Smooth muscle cell of the umbilical artery (primary cell): ENCODE data around the gene ADGRE3. TPM values are rescaled to one million over a fixed set of nuclear protein-coding genes. Genes with fewer than 3 reads are reported as not detected.

Experiments used
- total RNA-seq: library from RNA; depleted of rRNA; stranded (reverse); fragments of >200 nt; gene quantifications from 2 replicates; pipeline ENCODE4 v1.2.3, GENCODE V29; 2014

The ADGRE3 gene, protein sequence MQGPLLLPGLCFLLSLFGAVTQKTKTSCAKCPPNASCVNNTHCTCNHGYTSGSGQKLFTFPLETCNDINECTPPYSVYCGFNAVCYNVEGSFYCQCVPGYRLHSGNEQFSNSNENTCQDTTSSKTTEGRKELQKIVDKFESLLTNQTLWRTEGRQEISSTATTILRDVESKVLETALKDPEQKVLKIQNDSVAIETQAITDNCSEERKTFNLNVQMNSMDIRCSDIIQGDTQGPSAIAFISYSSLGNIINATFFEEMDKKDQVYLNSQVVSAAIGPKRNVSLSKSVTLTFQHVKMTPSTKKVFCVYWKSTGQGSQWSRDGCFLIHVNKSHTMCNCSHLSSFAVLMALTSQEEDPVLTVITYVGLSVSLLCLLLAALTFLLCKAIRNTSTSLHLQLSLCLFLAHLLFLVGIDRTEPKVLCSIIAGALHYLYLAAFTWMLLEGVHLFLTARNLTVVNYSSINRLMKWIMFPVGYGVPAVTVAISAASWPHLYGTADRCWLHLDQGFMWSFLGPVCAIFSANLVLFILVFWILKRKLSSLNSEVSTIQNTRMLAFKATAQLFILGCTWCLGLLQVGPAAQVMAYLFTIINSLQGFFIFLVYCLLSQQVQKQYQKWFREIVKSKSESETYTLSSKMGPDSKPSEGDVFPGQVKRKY
- total RNA-seq, result not detected in 2 replicates

GRCh38 chr19:14674764-14675163 lies at the start of gene ADGRE3:
Gene ADGRE3, minus strand, starts transcription at chr19:14674844. Its CDS starts 74 bp downstream, at chr19:14674770.

GRCh38 chr19:14689598-14690503 lies 15.2 kb upstream of the ADGRE3 start, which contains the start of gene ZNF333:
Gene ZNF333, plus strand, starts transcription at chr19:14690048. Its CDS starts 3,444 bp downstream, at chr19:14693492.

DNA sequence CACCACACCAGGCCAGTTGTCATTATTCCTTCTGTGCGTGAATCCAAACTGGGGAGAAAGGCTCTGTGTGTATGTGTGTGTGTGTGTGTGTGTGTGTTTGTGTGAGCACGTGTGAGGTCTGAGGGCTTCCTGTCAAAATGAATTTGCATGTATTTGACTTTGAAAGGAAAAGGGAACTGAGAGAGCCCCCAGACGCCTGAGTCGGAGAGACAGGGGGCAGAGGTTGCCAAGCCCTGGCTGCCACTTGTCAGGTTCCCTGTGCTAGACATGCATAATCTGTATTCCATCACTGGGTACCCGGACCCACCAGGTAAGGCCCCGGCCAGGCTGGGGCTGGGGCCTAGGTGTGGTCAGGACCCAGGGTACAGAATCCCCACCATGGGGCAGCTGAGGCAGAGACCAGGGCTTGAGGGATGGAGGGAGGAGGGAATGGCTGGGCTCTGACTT lies 91.7 kb downstream of the ADGRE3 start, which contains the start of gene CLEC17A:
Gene CLEC17A, plus strand, starts transcription at position 191 of the 447 bp plus-strand sequence. Its CDS starts 77 bp downstream, at position 268.

DNA sequence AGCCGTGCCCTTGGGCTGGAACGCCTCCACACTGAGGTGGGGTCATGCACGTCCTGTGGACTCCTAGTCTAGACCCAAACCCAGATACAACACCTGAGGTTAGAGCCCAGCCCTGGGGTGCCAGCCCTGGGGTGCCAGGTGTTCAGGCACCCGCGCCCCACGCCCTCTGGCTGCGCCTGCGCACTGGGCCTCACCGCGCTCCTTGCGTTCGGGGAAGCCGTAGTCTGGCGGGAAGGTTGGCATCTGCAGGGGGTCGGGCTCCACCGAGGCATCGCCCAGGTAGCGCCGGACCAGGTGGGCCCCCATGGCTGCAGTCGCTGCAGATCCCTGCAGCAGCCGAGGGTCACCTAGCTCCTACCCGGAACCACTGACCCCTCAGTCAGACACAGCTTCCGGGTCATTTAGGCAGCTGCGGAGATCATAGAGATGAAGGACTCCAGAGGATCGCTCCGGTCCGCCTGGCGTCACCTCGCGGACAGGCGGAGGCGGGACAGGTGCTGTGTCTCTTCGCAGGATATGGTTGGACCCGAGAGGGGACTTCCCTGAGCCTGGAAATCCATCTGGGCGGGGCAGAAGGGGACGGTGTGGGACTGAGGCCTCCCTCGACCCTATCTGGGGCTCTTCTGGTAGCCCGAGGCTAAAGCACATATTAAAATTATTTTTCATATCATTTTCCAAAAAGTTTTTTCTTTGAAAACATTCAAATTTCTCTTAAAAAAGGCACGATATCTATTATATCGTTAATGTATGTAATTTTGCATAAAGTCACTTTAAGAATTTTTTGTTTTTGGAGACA lies 102.8 kb downstream of the ADGRE3 start, which contains the start of gene NDUFB7:
Gene NDUFB7, minus strand, starts transcription at position 372 of the 796 bp plus-strand sequence. Its CDS starts 66 bp downstream, at position 306.

Other genes with a start within 250 kb of the ADGRE3 start
- 123 and 166 TPM in 2 replicates for gene PKN1, start 241.5 kb downstream of the ADGRE3 start, total RNA-seq
- 1.2 and 5.6 TPM in 2 replicates for gene PTGER1, start 199.5 kb downstream of the ADGRE3 start, total RNA-seq
- 116 and 159 TPM in 2 replicates for gene GIPC1, start 178.7 kb downstream of the ADGRE3 start, total RNA-seq
- gene DNAJB1, start 156.4 kb downstream of the ADGRE3 start, total RNA-seq, result 51.9 and 53.4 TPM in 2 replicates
- 14.6 and 21.3 TPM in 2 replicates for gene TECR, start 145.2 kb downstream of the ADGRE3 start, total RNA-seq
- 97.1 and 216 TPM in 2 replicates for gene NDUFB7, start 102.8 kb downstream of the ADGRE3 start, total RNA-seq
- not detected in 2 replicates for gene CLEC17A, start 91.8 kb downstream of the ADGRE3 start, total RNA-seq
- 20.2 and 41.9 TPM in 2 replicates for gene ZNF333, start 15.2 kb upstream of the ADGRE3 start, total RNA-seq
- under 0.01 and 0.32 TPM in 2 replicates for gene ADGRE2, start 103.7 kb upstream of the ADGRE3 start, total RNA-seq
- gene OR7A5, start 160.3 kb upstream of the ADGRE3 start, total RNA-seq, result not detected in 2 replicates
- not detected in 2 replicates for gene OR7C1, start 160.3 kb upstream of the ADGRE3 start, total RNA-seq
- gene OR7A10, start 174.1 kb upstream of the ADGRE3 start, total RNA-seq, result not detected in 2 replicates
- not detected in 2 replicates for gene OR7A17, start 211.3 kb upstream of the ADGRE3 start, total RNA-seq